B cell (primary cell): ENCODE measurements around the gene CAMK2B. TPM values are rescaled to one million over a fixed set of nuclear protein-coding genes. Genes with fewer than 3 reads are reported as not detected.

Source experiments
- ATAC-seq: fragments of 200-7000 bp; cut with Tn5 transposase; one replicate; pipeline ENCODE4 v1.10.0; 2021; ENCODE audit warnings: low read depth, mild to moderate bottlenecking, moderate number of reproducible peaks, moderate library complexity
- CTCF ChIA-PET: fragments of 350-600 bp; sonication (Branson Sonifier 250); formaldehyde crosslinking; loops from one replicate; lab custom pipeline; 2021; ENCODE audit warnings: antibody characterized with exemption, inconsistent platforms; lab: Charles Lee
- POLR2A ChIA-PET: fragments of 350-600 bp; sonication (Branson Sonifier 250); formaldehyde crosslinking; loops from one replicate; lab custom pipeline; 2021; ENCODE audit warnings: antibody characterized with exemption; lab: Charles Lee
- DNase-seq: peaks from one replicate; pipeline ENCODE4 v3.0.0; 2013
- H2AFZ ChIP-seq: 2 replicates; pipeline ENCODE4 v1.6.1; 2012; ENCODE audit warnings: mild to moderate bottlenecking, low read depth, low read length; ENCODE audit not compliant: insufficient read depth, poor library complexity, severe bottlenecking
- H3K27ac ChIP-seq, 2 donors: 1 replicate in 1 of 2; 2 replicates in 1 of 2; pipeline ENCODE4 v1.5.1; 2012 to 2013; ENCODE audit warnings: low read length in 2 of 2, mild to moderate bottlenecking in 2 of 2, moderate library complexity in 1 of 2
- H3K27me3 ChIP-seq, 4 experiments: fragments of 200-600 bp in 1 of 4; sonication (generic) in 1 of 4; replicated peaks in 1 of 4; 1 replicate in 2 of 4; 2 replicates in 2 of 4; pipeline versions ENCODE4 v1.6.1 to v1.7.0; 2013 to 2016; ENCODE audit warnings: low read length in 3 of 4, mild to moderate bottlenecking in 2 of 4, mixed read lengths in 1 of 4, moderate library complexity in 1 of 4; ENCODE audit not compliant: insufficient read depth in 4 of 4, control insufficient read depth in 3 of 4; ENCODE audit errors: control extremely low read depth in 1 of 4
- H3K36me3 ChIP-seq, 2 experiments: replicated peaks in 1 of 2; 1 replicate in 1 of 2; 2 replicates in 1 of 2; pipeline versions ENCODE4 v1.6.1 to v1.7.1; 2013; ENCODE audit warnings: low read length in 1 of 2; ENCODE audit not compliant: insufficient read depth in 2 of 2, control insufficient read depth in 1 of 2; ENCODE audit errors: control extremely low read depth in 1 of 2, extremely low read depth in 1 of 2
- H3K4me1 ChIP-seq, 2 donors: fragments of 200-600 bp in 1 of 2; sonication (generic) in 1 of 2; 1 replicate in 1 of 2; 2 replicates in 1 of 2; pipeline versions ENCODE4 v1.5.1 to v1.6.1; 2013 to 2017; ENCODE audit warnings: low read length in 2 of 2; ENCODE audit not compliant: control insufficient read depth in 2 of 2, insufficient read depth in 2 of 2
- H3K4me2 ChIP-seq: replicated peaks from 2 replicates; pipeline ENCODE3; 2012; ENCODE audit warnings: mild to moderate bottlenecking, low read depth, low read length; ENCODE audit not compliant: poor library complexity, severe bottlenecking
- H3K4me3 ChIP-seq, 5 experiments: fragments of 200-600 bp in 1 of 5; sonication (generic) in 1 of 5; 1 replicate in 3 of 5; 2 replicates in 2 of 5; pipeline versions ENCODE4 v1.5.1 to v1.7.0; 2011 to 2016; ENCODE audit warnings: low read length in 4 of 5, mild to moderate bottlenecking in 4 of 5, low read depth in 2 of 5, control low read depth in 1 of 5, moderate library complexity in 1 of 5; ENCODE audit not compliant: insufficient read depth in 1 of 5; ENCODE audit errors: control extremely low read depth in 1 of 5, extremely low read depth in 1 of 5
- H3K79me2 ChIP-seq: fragments of 200-600 bp; sonication (generic); one replicate; pipeline ENCODE4 v1.6.0; 2016; ENCODE audit warnings: low read length; ENCODE audit not compliant: control insufficient read depth, insufficient read depth
- H3K9ac ChIP-seq: fragments of 200-600 bp; sonication (generic); 2 replicates; pipeline ENCODE4 v1.6.1; 2017; ENCODE audit warnings: mild to moderate bottlenecking, low read length, moderate library complexity
- H3K9me3 ChIP-seq, 3 donors: one replicate each; pipeline versions ENCODE4 v1.6.1 to v1.7.1; 2013; ENCODE audit warnings: low read length in 2 of 3; ENCODE audit not compliant: control insufficient read depth in 2 of 3, insufficient read depth in 1 of 3; ENCODE audit errors: control extremely low read depth in 1 of 3
- H4K20me1 ChIP-seq: 2 replicates; pipeline ENCODE4 v1.6.0; 2012; ENCODE audit warnings: mild to moderate bottlenecking, low read length; ENCODE audit not compliant: insufficient read depth, control insufficient read depth, poor library complexity, severe bottlenecking
- H3K27ac Mint-ChIP-seq: one replicate; pipeline ENCODE4 v1.8.0; 2021; ENCODE audit warnings: mixed read lengths
- H3K27me3 Mint-ChIP-seq: one replicate; pipeline ENCODE4 v1.8.0; 2021; ENCODE audit warnings: mixed read lengths
- H3K4me1 Mint-ChIP-seq: one replicate; pipeline ENCODE4 v1.8.0; 2021; ENCODE audit warnings: mixed read lengths
- H3K4me3 Mint-ChIP-seq: one replicate; pipeline ENCODE4 v1.8.0; 2021; ENCODE audit warnings: mixed read lengths
- H3K9me3 Mint-ChIP-seq: one replicate; pipeline ENCODE4 v1.8.0; 2022; ENCODE audit warnings: mixed read lengths; ENCODE audit not compliant: insufficient read depth
- EZH2 ChIP-seq: IDR thresholded peaks from 2 replicates; pipeline ENCODE4 v1.6.1; 2012; ENCODE audit warnings: borderline replicate concordance, low read depth, mild to moderate bottlenecking, moderate library complexity, low read length; ENCODE audit not compliant: insufficient read depth, poor library complexity, severe bottlenecking
- WGBS: methylation state at CpG from one replicate; pipeline ENCODE4 v1.1.5; 2013; ENCODE audit warnings: missing lambda C conversion rate; ENCODE audit not compliant: insufficient coverage; 5-methylcytosine and 5-hydroxymethylcytosine counted together
- intact Hi-C: fragments of 100-400 bp; cut with micrococcal nuclease; formaldehyde crosslinking; loops from one replicate; pipeline ENCODE4 v1.10.0; 2022
- polyA plus RNA-seq: library from polyadenylated mRNA; depleted of rRNA; stranded (reverse); fragments of >200 nt; gene quantifications from 2 replicates; pipeline ENCODE4 v1.2.3, GENCODE V29; 2012
- total RNA-seq, 2 donors: library from RNA; stranded (reverse); fragments of 120-200 nt in 1 of 2; gene quantifications; 1 replicate in 1 of 2; 2 replicates in 1 of 2; pipeline versions ENCODE4 v1.2.3 to v1.2.4, GENCODE V29; 2013 to 2022
- TF ChIP-seq, protein P1 (sequence below): fragments of 200-600 bp; IDR thresholded peaks from one replicate; pipeline ENCODE4 v1.8.0; 2022; ENCODE audit warnings: antibody characterized with exemption, mild to moderate bottlenecking

The CAMK2B gene
- total and polyA plus RNA-seq, 2 donors (not counting 1 experiment from before 2014, with no cell fraction given): 0.42 TPM; not detected in 1

- no peaks in the 10 kb centered on the region for H3K27me3 ChIP-seq
- H3K9ac ChIP-seq: no peak overlapping the region
- no peak for ATAC-seq
Observed at GRCh38 chr7:44217223-44217714, 108.1 kb downstream of the CAMK2B start.

DNA sequence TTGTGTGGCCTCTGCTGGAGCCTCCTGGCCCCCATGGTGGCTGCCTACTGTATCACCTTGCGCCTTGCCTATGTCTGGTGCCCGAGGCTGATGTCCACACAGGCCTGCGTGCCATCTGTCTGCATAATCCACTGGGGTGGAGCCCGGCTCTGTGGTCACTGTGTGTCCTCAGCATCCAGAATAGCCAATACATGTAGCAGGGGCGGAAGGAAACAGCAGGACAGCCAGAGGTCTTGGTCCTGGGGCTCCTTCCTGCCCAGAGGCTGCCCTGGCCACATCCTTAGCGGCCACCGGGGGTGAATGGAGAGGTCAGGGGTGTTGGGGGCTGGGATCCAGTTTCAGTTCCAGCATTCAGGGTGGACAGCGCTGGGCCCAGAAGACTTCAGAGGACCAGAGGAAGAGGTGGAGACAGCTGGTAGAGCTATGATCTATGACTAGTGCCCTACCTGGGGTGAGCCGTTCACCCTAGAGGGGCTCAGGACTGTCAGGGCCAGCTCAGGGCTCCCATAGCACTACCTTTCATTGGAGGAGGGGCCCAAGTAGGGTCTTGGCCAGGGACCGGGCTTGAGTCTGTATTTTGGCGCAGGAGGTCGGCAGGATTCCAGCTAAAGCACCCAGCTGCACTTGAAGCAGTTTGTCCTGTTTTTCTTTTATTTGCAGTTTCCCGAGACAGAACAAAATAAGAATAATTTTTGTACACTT lies 108.7 kb downstream of the CAMK2B start:
- H3K27ac Mint-ChIP-seq: no peak overlapping the region
- DNase-seq: no peak

More at GRCh38 chr7:44217223-44217714, 108.1 kb downstream of the CAMK2B start:
- TF ChIP-seq, protein P1, sequence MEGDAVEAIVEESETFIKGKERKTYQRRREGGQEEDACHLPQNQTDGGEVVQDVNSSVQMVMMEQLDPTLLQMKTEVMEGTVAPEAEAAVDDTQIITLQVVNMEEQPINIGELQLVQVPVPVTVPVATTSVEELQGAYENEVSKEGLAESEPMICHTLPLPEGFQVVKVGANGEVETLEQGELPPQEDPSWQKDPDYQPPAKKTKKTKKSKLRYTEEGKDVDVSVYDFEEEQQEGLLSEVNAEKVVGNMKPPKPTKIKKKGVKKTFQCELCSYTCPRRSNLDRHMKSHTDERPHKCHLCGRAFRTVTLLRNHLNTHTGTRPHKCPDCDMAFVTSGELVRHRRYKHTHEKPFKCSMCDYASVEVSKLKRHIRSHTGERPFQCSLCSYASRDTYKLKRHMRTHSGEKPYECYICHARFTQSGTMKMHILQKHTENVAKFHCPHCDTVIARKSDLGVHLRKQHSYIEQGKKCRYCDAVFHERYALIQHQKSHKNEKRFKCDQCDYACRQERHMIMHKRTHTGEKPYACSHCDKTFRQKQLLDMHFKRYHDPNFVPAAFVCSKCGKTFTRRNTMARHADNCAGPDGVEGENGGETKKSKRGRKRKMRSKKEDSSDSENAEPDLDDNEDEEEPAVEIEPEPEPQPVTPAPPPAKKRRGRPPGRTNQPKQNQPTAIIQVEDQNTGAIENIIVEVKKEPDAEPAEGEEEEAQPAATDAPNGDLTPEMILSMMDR: no peak
- no peak for TF ChIP-seq EZH2
- Histone ChIP-seq H3K79me2 (no peaks in the 10 kb centered on the region), H2AFZ (no peak overlapping the region), H3K4me1 (peaks cover 0 to 10% of the 10 kb centered on the region in 2 donors), H3K4me3 (no peak overlapping the region), H3K27ac (no peak overlapping the region), H4K20me1 (no peaks in the 10 kb centered on the region), H3K36me3 (peaks cover 0 to 14% of the 10 kb centered on the region in 2 experiments), H3K9me3 (no peaks in the 10 kb centered on the region), H3K4me2 (no peak overlapping the region)
- WGBS: 94% methylated on average over 11 of the region's 19 CpGs
- H3K27ac Mint-ChIP-seq: no peak overlapping the region
- no peaks in the 10 kb centered on the region for H3K27me3 Mint-ChIP-seq
- H3K9me3 Mint-ChIP-seq: no peaks in the 10 kb centered on the region
- ChIA-PET CTCF (no interaction called here), POLR2A (no interaction called here)
- peaks cover 12% of the 10 kb centered on the region for H3K4me1 Mint-ChIP-seq
- no peak for DNase-seq
- intact Hi-C loops: no loop called here
- no peak overlapping the region for H3K4me3 Mint-ChIP-seq

More for the DNA sequence above, 108.7 kb downstream of the CAMK2B start:
- ATAC-seq: no peak
- Histone ChIP-seq H4K20me1 (no peaks in the 10 kb centered on the region), H3K4me3 (no peak overlapping the region), H3K4me1 (peaks cover 0 to 10% of the 10 kb centered on the region in 2 donors), H3K4me2 (no peak overlapping the region), H3K9ac (no peak overlapping the region), H3K36me3 (peaks cover 0 to 20% of the 10 kb centered on the region in 2 experiments), H3K9me3 (no peaks in the 10 kb centered on the region), H3K27ac (no peak overlapping the region), H3K79me2 (no peaks in the 10 kb centered on the region), H3K27me3 (no peaks in the 10 kb centered on the region), H2AFZ (no peak overlapping the region)
- WGBS: 93% methylated on average over 12 of the region's 13 CpGs
- ChIA-PET CTCF (no interaction called here), POLR2A (no interaction called here)
- TF ChIP-seq, protein P1: no peak
- TF ChIP-seq EZH2: no peak
- Mint-ChIP-seq H3K9me3 (no peaks in the 10 kb centered on the region), H3K27me3 (no peaks in the 10 kb centered on the region), H3K4me1 (peaks cover 12% of the 10 kb centered on the region), H3K4me3 (no peak overlapping the region)
- intact Hi-C loops: no loop called here
